GM03348 (cell line): ENCODE data around the gene NRG4.
"Not testable (repeated sequence)": the region's sequence is repeated elsewhere in the genome, so short reads cannot be mapped to it uniquely, and the experiment has no call there.

Experiments
- DNase-seq: peaks from one replicate; pipeline ENCODE4 v3.0.0; 2012; ENCODE audit warnings: low spot score

The NRG4 gene

DNA sequence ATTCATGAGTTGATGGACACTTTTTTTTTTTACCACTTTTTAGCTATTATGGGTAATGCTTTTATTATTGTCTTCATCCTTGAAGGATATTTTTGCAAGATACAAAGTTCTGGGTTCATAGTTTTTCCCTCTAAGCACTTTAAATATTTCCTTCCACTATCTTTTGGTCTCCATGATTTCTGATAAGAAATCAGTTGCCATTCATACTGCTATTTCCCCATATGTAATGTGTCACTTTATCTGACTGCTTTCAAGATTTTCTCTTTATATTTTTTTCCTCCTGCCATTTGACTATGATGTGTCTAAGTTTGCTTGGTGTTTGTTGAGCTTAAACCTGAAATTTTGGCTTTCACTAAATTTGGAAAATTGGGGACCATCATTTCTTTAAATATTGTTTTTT is 19.3 kb downstream of the NRG4 start:
- DNase-seq: no peak

DNA sequence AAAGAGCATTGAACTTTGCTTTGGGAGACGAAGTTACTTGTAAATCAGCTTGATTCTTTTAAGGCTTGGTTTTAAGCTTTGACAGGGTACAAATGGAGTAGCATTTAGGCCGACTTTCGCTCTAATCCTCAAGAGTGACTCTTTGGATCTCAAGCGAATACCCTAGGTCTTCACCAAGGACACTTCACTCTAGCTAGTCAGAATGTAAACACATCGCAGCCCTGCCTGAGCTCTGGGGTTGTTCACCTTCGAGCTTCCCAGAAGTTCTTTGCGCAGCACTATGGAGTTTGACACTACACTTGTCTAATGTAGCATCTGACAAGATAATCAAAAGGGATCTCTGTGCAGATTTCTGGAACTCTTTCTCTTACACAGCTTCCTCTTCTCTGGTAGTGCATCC is 22.3 kb downstream of the NRG4 start:
- no peak for DNase-seq

- peak; percentile 46 for DNase-seq
Measured at GRCh38 chr15:75989045-75989444, 23.2 kb downstream of the NRG4 start.

DNA sequence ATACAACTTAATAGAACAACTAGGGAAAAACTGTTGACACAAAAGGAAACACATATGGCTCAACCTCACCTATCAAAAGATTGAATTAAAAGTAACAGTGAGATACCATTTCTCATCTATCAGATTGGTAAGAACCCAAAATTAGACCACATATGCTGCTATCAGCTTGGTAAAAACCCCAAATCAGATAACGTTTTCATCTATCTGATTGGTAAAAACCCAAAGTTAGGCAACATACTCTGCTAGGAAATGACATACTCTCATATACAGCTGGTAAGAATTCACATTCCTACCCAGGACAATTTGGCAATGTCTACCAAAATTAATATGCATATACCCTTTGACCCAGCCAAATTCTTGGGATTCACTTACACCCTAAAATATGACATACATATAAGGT is 26.3 kb downstream of the NRG4 start:
- DNase-seq: no peak

DNA sequence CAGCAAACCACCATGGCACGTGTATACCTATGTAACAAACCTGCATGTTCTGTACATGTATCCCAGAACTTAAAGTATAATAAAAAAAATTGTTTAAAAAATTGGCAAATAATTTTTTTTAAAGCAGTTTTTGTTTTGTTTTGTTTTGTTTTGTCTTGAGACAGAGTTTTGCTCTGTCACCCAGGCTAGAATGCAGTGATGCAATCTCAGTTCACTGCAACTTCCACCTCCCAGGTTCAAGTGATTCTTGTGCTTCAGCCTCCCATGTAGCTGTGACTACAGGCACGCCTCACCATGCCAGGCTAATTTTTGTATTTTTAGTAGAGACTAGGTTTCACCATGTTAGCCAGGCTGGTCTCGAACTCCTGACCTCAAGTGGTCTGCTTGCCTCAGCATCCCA is 27.5 kb downstream of the NRG4 start:
- DNase-seq: not testable (repeated sequence)

DNA sequence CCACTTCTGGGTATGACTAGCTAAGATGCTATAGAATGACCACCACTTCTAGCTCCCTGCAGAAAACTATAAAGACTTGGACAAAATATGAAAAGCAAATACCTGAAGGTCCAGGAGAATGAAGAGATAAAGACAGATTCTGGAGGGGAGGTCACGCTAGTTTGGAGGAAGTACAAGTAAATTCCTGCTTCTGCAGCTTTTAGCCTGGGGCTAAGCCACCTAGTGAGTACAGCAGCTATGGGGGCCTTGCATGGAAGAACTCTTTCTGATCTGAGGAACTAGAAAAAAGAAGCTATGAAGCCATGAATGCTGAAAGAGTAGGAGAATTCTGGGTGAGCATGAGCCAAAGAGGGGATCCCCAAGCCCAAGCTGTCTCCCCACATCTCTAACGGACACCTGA is 29.8 kb downstream of the NRG4 start:
- DNase-seq: no peak

GRCh38 chr15:75981149-75981815 is 30.9 kb downstream of the NRG4 start:
- DNase-seq: no peak

DNA sequence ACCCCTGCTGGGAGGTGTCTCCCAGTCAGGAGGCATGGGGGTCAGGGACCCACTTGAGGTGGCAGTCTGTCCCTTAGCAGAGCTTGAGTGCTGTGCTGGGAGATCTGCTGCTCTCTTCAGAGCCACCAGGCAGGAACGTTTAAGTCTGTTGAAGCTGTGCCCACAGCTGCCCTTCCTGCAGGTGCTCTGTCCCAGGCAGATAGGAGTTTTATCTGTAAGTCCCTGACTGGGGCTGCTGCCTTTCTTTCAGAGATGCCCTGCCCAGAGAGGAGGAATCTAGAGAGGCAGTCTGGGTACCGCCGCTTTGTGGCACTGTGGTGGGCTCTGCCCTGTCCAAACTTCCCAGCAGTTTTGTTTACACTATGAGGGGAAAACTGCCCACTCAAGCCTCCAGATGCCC is 35.5 kb downstream of the NRG4 start:
- DNase-seq: not testable (repeated sequence)

- peak; percentile 9 for DNase-seq
Measured at GRCh38 chr15:75966073-75966472, 46.2 kb downstream of the NRG4 start.

- DNase-seq: no peak
Measured at GRCh38 chr15:75961331-75961730, 50.9 kb downstream of the NRG4 start.

GRCh38 chr15:75955720-75956119 is 56.5 kb downstream of the NRG4 start:
- no peak for DNase-seq

GRCh38 chr15:75952525-75952924 is 59.7 kb downstream of the NRG4 start:
- no peak for DNase-seq

- no peak for DNase-seq
Measured at GRCh38 chr15:75948761-75949296, 63.4 kb downstream of the NRG4 start.

DNA sequence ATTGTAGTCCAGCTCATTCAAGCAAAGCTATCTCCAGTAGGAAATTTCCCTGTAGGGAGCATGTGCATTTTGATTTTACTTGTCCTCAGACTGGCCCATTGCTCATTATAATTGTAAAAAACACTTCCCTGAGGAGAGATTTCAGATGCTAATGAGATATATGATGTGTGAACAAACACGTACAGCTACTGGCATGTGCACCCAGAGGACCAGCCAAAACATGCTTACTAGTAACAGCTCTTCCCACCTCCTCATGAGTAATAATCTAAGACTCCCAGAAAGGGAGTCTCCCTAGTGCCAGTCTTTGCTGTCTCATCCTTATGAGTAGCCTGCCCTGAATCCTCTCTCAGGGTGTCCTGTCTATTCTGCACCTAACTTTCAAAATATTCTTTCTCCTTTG is 65.1 kb downstream of the NRG4 start:
- DNase-seq: peak; percentile 71

- no peak for DNase-seq
Measured at GRCh38 chr15:75945953-75946352, 66.3 kb downstream of the NRG4 start.

DNA sequence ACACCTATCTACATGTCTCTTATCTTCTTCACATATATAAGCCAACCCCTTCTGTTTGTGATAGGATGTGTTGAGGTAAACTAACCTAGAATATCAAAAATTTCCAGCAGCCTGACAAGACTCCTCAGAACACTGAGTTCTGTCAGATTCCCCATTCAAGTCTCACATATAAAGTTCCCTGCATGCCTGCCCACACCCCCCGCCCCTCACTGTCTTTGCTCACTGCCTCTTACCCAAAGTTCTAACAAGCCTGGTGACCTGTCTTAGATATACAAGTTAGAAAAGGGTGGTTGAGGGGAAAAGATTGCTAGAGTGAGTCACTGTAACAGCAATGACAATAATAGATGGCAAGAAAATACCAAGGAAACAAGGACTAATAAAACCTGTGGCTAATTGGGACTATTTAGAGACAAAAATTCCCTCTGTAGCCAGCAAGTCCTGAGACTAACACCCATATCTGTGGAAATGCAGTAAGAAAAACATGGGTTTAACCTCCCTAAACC is 68.5 kb downstream of the NRG4 start:
- no peak for DNase-seq

GRCh38 chr15:75943246-75943645 is 69.0 kb downstream of the NRG4 start:
- DNase-seq: no peak

GRCh38 chr15:75942464-75942863 is 69.8 kb downstream of the NRG4 start:
- DNase-seq: no peak

DNA sequence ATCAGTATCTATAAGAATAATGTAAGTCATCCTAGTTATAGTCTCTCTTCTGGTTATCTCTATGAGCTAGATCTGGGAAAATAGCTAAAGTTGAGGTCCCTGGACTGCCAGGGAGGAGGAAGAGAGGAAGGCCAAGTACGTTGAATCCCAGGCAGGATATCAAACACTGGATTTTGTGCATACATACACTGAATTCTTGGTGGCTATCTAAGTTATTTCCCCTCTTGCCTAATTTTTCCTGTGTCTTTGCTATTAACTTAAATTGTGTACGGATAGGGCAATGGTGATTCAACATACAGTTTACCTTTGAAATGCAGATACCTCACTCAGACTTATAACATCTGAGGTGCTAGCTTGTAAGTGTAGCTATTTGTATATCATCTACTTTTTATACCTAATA is 81.4 kb downstream of the NRG4 start:
- DNase-seq: no peak

DNA sequence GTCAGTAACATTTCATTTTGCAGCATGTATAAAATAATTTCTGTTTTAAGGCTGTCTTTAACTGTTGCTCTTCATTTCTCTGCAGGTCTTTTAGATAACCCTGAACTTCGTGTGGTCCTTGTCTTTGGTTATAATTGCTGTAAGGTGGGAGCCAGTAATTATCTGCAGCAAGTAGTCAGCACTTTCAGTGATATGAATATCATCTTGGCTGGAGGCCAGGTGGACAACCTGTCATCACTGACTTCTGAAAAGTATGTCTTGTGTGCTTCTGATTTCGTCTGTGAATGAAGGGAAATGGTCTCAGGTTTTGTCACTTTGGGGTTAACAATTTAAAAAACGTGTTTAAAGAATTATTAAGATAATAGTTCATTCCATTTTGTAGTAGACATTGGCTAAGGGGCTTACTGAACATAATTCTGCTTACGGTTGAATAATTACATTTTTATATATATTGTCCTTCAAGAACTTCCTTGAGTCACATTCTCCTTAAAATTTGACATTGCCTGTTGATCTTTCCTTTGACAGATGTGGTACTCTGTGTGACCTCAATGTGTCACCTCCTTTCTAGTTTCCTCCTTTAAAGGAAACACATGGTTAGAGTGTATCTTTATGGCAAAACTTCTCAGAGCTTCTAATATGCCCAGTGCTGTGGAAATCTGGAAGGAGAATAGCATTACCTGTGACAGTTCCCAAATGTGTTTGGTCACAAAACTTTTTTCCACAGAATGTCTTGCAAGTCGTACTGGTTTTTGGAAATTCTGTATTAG is 82.2 kb downstream of the NRG4 start:
- no peak for DNase-seq

GRCh38 chr15:75928680-75929608 is 83.3 kb downstream of the NRG4 start:
- peak; percentile 16 for DNase-seq

GRCh38 chr15:75927601-75928000 is 84.6 kb downstream of the NRG4 start:
- DNase-seq: no peak
